Measurements from ENCODE around the gene DNAH1.

The DNAH1 gene

DNA sequence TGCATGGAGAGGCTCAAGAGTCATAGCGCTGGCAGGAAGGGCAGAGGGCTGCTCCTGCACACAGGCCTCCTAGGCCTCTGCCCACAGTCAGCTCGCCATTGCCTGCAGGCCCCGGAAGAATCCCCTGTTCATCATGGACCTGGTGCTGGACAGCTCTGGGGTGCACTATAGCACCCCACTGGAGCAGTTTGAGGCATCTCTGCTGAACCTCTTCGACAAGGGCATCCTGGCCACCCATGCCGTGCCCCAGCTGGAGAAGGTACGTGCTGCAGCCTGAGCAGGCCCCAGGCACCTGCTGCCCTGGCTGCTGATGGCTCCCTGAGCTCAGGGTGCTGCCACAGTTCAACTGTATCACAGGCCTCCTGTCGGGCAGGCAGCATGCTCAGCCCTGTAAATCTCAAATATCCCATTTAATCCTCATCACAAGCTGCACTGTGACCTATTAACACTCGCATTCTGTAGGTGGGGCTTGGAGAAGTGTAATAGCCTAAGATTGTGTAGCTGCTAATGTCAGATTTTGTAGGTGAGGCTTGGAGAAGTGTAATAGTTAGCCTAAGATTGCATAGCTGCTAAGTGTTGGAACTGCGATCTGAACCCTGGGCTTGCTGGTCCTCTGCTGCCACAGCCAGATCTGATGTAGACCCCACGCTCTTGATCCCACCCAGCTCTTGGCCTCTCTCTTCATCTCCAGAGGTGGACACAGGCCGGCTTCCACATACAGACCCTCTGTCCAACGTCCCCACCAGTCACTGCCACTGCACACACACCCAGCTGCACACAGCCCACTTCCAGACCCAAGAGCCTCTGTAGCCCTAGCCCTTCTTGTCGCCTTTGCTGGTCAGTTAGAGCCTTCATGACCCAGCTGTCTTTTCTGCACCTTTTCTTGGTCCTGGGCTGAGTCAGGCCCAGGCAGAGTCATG, 31.9 kb downstream of the DNAH1 start:
- H3K4me3 ChIP-seq (ENCODE audit: low read depth, low read length) = no peak overlapping the region
- DNase-seq (ENCODE audit: low read depth) = no peak
- TF ChIP-seq, protein P1, sequence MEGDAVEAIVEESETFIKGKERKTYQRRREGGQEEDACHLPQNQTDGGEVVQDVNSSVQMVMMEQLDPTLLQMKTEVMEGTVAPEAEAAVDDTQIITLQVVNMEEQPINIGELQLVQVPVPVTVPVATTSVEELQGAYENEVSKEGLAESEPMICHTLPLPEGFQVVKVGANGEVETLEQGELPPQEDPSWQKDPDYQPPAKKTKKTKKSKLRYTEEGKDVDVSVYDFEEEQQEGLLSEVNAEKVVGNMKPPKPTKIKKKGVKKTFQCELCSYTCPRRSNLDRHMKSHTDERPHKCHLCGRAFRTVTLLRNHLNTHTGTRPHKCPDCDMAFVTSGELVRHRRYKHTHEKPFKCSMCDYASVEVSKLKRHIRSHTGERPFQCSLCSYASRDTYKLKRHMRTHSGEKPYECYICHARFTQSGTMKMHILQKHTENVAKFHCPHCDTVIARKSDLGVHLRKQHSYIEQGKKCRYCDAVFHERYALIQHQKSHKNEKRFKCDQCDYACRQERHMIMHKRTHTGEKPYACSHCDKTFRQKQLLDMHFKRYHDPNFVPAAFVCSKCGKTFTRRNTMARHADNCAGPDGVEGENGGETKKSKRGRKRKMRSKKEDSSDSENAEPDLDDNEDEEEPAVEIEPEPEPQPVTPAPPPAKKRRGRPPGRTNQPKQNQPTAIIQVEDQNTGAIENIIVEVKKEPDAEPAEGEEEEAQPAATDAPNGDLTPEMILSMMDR (IDR thresholded peaks at IDR 0.05; ENCODE audit: low read depth, low read length, missing control alignments) = no peak

DNA sequence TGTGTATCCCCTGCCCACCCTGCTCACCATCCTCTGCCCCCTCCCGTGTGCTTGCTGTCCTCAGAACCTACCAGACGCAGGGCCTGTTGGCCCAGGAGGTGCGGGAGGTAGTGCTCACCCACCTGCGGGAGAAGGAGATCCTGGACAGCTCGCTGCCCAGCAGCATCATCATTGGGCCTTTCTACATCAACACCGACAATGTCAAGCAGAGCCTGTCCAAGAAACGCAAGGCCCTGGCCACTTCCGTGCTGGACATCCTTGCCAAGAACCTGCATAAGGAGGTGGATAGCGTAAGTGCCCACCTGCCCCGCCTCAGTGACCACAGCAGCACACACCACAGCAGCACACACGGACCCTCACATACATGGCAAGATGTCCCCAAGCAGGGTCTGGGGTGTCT, 33.0 kb downstream of the DNAH1 start:
- H3K4me3 ChIP-seq (ENCODE audit: low read depth, low read length) = no peak overlapping the region
- DNase-seq (ENCODE audit: low read depth) = no peak
- TF ChIP-seq, protein P1 (IDR thresholded peaks at IDR 0.05; ENCODE audit: low read depth, low read length, missing control alignments) = no peak

DNA sequence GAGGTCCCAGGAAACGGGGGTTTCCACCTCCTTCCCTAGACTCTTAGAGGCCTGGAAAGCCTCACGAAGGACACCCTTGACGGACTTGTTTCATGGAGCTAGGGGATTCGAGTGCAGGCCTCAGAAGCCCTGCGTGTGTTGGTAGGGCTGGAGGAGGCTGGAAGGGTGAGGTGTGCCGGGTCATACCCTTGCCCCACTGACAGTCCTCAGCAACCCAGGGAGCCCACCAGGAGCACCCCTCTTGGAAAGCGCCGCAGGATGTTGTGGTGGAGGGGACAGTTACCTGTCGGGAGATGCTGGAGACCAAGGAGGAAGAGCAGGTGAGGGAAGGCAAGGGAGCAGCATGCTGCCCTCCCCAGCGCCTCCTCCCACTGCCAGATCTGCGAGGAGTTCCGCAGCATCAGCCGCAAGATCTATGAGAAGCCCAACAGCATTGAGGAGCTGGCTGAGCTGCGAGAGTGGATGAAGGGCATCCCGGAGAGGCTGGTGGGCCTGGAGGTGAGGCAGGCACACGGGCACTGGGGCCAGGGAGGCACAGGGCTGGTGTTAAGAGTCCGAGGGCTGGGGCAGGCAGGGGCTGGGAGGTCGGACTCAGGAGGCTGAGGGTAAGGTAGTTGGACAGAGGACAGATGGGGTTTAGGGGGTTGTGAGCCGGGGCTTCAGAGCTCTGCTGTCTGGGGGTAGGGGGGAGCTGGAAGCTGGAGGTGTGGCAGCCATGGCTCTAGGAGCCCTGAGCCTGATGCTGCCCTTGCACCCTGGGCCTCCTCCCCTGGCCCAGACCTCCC, 33.7 kb downstream of the DNAH1 start:
- no peak for DNase-seq (ENCODE audit: low read depth)
- TF ChIP-seq, protein P1 (IDR thresholded peaks at IDR 0.05; ENCODE audit: low read depth, low read length, missing control alignments) = no peak
- no peak overlapping the region for H3K4me3 ChIP-seq (ENCODE audit: low read depth, low read length)

DNA sequence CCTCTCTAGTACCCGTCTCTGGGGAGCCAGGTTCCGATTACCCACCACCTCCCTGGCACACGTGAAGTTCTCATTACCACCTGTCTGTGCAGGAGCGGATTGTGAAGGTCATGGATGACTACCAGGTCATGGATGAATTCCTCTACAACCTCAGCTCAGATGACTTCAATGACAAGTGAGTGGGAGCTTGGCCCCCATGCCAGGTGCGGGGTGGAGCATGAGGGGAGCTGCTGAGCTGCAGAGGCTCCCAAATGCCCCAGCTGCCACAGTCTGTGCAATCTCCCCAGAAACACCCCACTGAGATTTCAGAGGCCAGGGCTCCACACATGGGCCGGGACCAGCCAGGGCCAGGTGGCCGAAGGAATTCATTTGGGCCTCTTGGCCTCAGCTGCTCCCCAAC, 34.3 kb downstream of the DNAH1 start:
- DNase-seq (ENCODE audit: low read depth) = no peak
- no peak overlapping the region for H3K4me3 ChIP-seq (ENCODE audit: low read depth, low read length)
- TF ChIP-seq, protein P1 (IDR thresholded peaks at IDR 0.05; ENCODE audit: low read depth, low read length, missing control alignments) = no peak

DNA sequence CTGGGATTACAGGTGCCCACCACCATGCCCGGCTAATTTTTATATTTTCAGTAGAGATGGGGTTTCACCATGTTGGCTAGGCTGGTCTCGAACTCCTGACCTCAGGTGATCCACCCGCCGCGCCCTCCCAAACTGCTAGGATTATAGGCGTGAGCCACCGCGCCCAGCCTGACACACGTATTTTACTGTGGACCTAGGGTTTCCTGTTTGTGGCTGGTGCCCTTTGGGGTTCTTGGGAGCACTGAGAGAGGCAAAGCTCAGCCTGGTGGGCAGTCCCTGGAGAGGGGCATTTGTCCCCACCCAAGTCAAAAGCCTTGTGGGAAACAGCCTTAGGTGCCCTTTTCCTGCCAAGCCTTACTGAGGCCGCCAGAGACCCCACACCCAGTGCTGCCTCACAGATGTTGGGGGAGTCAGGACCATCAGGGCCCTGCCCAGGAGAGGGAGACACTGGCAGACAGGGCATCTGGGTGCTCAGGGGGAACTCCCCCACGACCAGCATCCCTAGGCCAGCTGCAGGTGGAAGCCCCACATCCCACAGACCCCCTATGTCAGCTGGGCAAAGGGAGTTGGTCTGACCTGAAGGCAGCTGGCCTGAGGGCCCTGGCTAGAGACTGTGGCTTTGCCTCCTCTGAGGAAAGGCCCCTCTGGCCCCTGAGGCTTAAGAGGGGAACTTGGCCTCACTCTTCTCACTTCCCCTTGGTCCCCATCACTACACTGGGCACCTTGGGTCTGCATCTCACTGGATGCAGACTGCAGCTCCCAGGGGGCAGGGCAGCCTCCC, 35.1 kb downstream of the DNAH1 start:
- DNase-seq (ENCODE audit: low read depth) = no peak
- H3K4me3 ChIP-seq (ENCODE audit: low read depth, low read length) = no peak overlapping the region
- TF ChIP-seq, protein P1 (IDR thresholded peaks at IDR 0.05; ENCODE audit: low read depth, low read length, missing control alignments) = no peak

DNA sequence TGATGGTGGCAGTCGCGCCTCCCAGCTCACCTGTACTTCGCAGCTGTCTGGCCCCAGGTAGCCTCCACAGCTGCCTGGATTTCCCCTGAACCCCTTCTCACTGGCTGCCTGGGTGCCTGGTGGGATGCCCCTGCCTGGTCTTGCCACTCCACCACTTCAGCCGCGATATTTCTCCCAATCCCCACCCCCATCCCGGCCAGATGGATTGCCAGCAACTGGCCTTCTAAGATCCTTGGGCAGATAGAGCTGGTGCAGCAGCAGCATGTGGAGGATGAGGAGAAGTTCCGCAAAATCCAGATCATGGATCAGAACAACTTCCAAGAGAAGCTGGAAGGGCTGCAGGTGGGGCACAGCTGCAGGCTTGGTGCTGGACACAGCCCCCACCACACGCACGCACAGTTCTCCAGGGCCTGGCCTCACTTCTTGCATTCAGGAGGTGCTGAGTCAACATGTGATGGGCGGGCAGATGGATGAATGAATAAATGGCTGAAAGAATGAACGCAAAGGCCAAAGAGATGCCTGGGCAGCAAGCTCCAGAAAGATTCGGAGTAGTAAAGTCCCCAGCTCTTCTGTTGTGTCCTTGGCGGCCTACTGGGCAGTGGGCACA, 35.7 kb downstream of the DNAH1 start:
- no peak for DNase-seq (ENCODE audit: low read depth)
- H3K4me3 ChIP-seq (ENCODE audit: low read depth, low read length) = no peak overlapping the region
- TF ChIP-seq, protein P1 (IDR thresholded peaks at IDR 0.05; ENCODE audit: low read depth, low read length, missing control alignments) = no peak
